ENCODE results near the gene IRF2BP2. TPM values are rescaled to one million over a fixed set of nuclear protein-coding genes. Genes with fewer than 3 reads are reported as not detected.

The IRF2BP2 gene
- 72.8 to 106 TPM (median 97.1 TPM) in 5 replicates for total RNA-seq (2022; extraction: Qiagen RNA extraction; ENCODE audit: low read depth)

DNA sequence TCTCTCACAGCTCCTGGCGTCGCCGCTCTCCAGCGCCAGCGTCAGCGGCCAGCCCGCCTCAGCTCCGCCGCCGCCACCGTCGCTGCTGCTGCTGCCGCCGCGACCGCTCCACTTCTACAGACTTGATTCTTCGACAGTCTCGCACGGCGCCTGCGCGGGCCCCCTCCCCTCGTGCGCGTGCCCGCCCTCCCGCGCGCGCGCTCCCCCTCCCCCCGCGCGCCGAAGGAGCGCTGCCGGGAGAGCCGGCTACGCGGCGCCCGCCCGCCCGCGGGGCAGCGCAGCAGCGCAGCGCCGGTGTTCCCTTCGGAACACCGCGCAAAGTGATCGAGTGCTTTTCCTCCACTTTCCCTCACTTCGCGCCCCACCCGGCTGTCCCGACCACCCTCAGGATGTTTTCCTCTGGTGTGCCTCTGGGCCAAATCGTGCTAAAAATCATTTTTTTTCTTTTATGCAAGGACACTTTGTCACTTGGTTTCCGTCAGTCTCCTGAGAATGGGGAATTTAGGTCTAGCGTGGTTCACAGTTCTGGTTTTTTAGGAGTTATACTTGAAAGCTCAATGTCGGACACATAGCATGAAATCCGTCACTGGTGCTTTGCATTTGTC lies at the start of gene IRF2BP2:
Gene IRF2BP2 (minus strand): TSS at position 118 of the 605 bp plus-strand sequence. CDS start 684 bp downstream, outside the sequence.

Other genes with a start within 250 kb of the IRF2BP2 start
- gene COA6, start 236.7 kb downstream of the IRF2BP2 start, total RNA-seq (2022; extraction: Qiagen RNA extraction; ENCODE audit: low read depth), result 70.5 to 91.4 TPM (median 78.3 TPM) in 5 replicates
- gene TARBP1, start 131.0 kb downstream of the IRF2BP2 start, total RNA-seq (2022; extraction: Qiagen RNA extraction; ENCODE audit: low read depth), result 11.6 to 16.4 TPM (median 12.4 TPM) in 5 replicates

All from A549 treated with ZK216348 at 1 μM for 4 hours (cell line).